NT2/D1 (cell line): ENCODE data around the gene ANXA4.

Source experiments
- YY1 ChIP-seq: IDR thresholded peaks from 2 replicates; pipeline ENCODE4 v1.6.1; 2011; ENCODE audit not compliant: insufficient read length, insufficient read depth
- ZNF274 ChIP-seq: IDR thresholded peaks from 2 replicates; pipeline ENCODE4 v1.6.1; 2011; ENCODE audit warnings: mild to moderate bottlenecking, low read depth, low read length

DNA sequence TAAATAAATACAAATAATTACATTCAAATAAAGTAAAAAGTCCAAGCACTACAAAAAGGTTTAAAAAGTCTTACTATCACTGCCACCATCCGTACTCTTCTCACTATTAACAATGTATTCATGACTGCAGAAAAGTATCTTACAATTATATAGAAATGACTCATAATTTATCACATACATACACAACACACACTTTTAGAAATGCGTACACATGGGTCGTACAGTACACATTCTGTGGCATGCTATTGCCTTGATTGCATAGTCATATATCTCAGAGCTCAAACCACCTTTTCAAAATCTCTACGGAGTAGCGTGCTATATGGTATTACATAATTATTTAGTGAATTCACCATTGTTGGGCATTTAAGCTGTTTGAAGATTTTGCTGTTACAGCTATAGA is 41.6 kb upstream of the ANXA4 start:
- TF ChIP-seq YY1, result no peak
- TF ChIP-seq ZNF274, result no peak
